BE2C (cell line): Measurements from ENCODE around the gene EXOC3.

Experiments
- DNase-seq: peaks from one replicate; pipeline ENCODE4 v3.0.0-alpha.2; 2020
- H3K27me3 ChIP-seq: fragments of 250-450 bp; sonication (Bioruptor Pico); 2 replicates; pipeline ENCODE4 v1.5.1; 2020; ENCODE audit warnings: mild to moderate bottlenecking
- H3K36me3 ChIP-seq: fragments of 250-450 bp; sonication (Bioruptor Pico); 2 replicates; pipeline ENCODE4 v1.5.1; 2020; ENCODE audit warnings: mild to moderate bottlenecking
- H3K4me1 ChIP-seq: fragments of 250-450 bp; sonication (Bioruptor Pico); 2 replicates; pipeline ENCODE4 v1.5.1; 2020
- H3K4me3 ChIP-seq: 2 replicates; pipeline ENCODE4 v1.5.1; 2011; ENCODE audit warnings: low read depth, low read length
- H3K9me3 ChIP-seq: fragments of 250-450 bp; sonication (Bioruptor Pico); 2 replicates; pipeline ENCODE4 v1.5.1; 2020
- TF ChIP-seq, protein P1 (sequence below): IDR thresholded peaks from 2 replicates; pipeline ENCODE4 v1.5.1; 2012; ENCODE audit warnings: mild to moderate bottlenecking, low read depth, low read length

The EXOC3 gene

GRCh38 chr5:420632-421286 lies 22.2 kb upstream of the EXOC3 start:
- TF ChIP-seq, protein P1, sequence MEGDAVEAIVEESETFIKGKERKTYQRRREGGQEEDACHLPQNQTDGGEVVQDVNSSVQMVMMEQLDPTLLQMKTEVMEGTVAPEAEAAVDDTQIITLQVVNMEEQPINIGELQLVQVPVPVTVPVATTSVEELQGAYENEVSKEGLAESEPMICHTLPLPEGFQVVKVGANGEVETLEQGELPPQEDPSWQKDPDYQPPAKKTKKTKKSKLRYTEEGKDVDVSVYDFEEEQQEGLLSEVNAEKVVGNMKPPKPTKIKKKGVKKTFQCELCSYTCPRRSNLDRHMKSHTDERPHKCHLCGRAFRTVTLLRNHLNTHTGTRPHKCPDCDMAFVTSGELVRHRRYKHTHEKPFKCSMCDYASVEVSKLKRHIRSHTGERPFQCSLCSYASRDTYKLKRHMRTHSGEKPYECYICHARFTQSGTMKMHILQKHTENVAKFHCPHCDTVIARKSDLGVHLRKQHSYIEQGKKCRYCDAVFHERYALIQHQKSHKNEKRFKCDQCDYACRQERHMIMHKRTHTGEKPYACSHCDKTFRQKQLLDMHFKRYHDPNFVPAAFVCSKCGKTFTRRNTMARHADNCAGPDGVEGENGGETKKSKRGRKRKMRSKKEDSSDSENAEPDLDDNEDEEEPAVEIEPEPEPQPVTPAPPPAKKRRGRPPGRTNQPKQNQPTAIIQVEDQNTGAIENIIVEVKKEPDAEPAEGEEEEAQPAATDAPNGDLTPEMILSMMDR: no peak
- no peaks in the 10 kb centered on the region for H3K9me3 ChIP-seq
- no peaks in the 10 kb centered on the region for H3K36me3 ChIP-seq
- H3K27me3 ChIP-seq: no peaks in the 10 kb centered on the region
- H3K4me3 ChIP-seq: no peak overlapping the region
- DNase-seq: no peak
- peaks cover 4% of the 10 kb centered on the region for H3K4me1 ChIP-seq

GRCh38 chr5:421287-421880 lies 21.6 kb upstream of the EXOC3 start:
- Histone ChIP-seq H3K4me1 (no peaks in the 10 kb centered on the region), H3K36me3 (no peaks in the 10 kb centered on the region), H3K4me3 (no peak overlapping the region), H3K27me3 (no peaks in the 10 kb centered on the region), H3K9me3 (no peaks in the 10 kb centered on the region)
- TF ChIP-seq, protein P1: no peak
- no peak for DNase-seq

GRCh38 chr5:421901-422300 lies 21.1 kb upstream of the EXOC3 start:
- H3K4me1 ChIP-seq: no peaks in the 10 kb centered on the region
- no peaks in the 10 kb centered on the region for H3K9me3 ChIP-seq
- no peak for DNase-seq
- no peak overlapping the region for H3K4me3 ChIP-seq
- no peaks in the 10 kb centered on the region for H3K27me3 ChIP-seq
- TF ChIP-seq, protein P1: no peak
- no peaks in the 10 kb centered on the region for H3K36me3 ChIP-seq

- Histone ChIP-seq H3K4me3 (no peak overlapping the region), H3K36me3 (no peaks in the 10 kb centered on the region), H3K9me3 (no peaks in the 10 kb centered on the region), H3K27me3 (no peaks in the 10 kb centered on the region), H3K4me1 (no peaks in the 10 kb centered on the region)
- TF ChIP-seq, protein P1: no peak
- DNase-seq: no peak
These were observed 20.4 kb upstream of the EXOC3 start for GRCh38 chr5:422323-423232.

DNA sequence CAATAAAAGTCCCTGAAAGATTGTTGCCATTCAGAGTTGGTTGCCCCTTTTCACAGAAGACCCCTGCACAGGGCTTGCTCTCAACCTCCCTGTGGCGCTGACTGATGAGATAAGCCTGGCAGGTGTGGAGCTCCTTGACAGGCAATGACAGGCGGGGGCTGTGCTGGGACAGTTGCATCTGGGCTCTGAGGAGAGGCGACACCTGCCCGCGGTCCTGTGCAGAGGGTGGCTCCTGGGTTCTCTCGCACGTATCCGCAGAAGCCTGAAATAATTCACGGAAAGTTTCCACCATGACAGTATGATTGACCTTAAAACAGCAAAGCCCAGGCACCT lies 19.8 kb upstream of the EXOC3 start:
- Histone ChIP-seq H3K36me3 (no peaks in the 10 kb centered on the region), H3K4me3 (no peak overlapping the region), H3K9me3 (no peaks in the 10 kb centered on the region), H3K27me3 (no peaks in the 10 kb centered on the region), H3K4me1 (no peaks in the 10 kb centered on the region)
- TF ChIP-seq, protein P1: no peak
- DNase-seq: no peak
